SK-N-SH treated with all-trans-retinoic acid at 6 μM for 48 hours (cell line): ENCODE measurements around the gene NDUFB5.
A peak's percentile ranks its signal among the peaks of the same experiment; 100 is the strongest.

Source experiments
- ATAC-seq: fragments of 200-7000 bp; cut with Tn5 transposase; 3 replicates; pipeline ENCODE4 v1.9.1; 2020; ENCODE audit warnings: mild to moderate bottlenecking, moderate library complexity
- ARNTL ChIP-seq: fragments of 450-650 bp; formaldehyde crosslinking; IDR thresholded peaks from 2 replicates; pipeline ENCODE4 v1.5.0; 2020; ENCODE audit warnings: low read depth, mild to moderate bottlenecking, moderate library complexity, borderline replicate concordance
- BACH2 ChIP-seq: fragments of 250-450 bp; sonication (Bioruptor Pico); IDR thresholded peaks from 2 replicates; pipeline ENCODE4 v1.9.0; 2021; ENCODE audit warnings: mild to moderate bottlenecking, borderline replicate concordance
- CSDC2 ChIP-seq: fragments of 250-450 bp; sonication (Bioruptor Pico); IDR thresholded peaks from 2 replicates; pipeline ENCODE4 v1.5.0; 2020; ENCODE audit warnings: mild to moderate bottlenecking, moderate library complexity
- GLIS3 ChIP-seq: fragments of 250-450 bp; sonication (Bioruptor Pico); IDR thresholded peaks from 2 replicates; pipeline ENCODE4 v1.5.0; 2020; ENCODE audit warnings: mild to moderate bottlenecking, moderate library complexity
- OSR1 ChIP-seq: fragments of 250-450 bp; sonication (Bioruptor Pico); IDR thresholded peaks from 2 replicates; pipeline ENCODE4 v1.8.0; 2022; ENCODE audit warnings: moderate library complexity, mild to moderate bottlenecking, inconsistent platforms
- PPARA ChIP-seq: fragments of 250-450 bp; sonication (Bioruptor Pico); IDR thresholded peaks from 2 replicates; pipeline ENCODE4 v1.5.0; 2020; ENCODE audit warnings: mild to moderate bottlenecking, borderline replicate concordance
- RARB ChIP-seq: fragments of 250-450 bp; sonication (Bioruptor Pico); IDR thresholded peaks from 2 replicates; pipeline ENCODE4 v1.8.0; 2021; ENCODE audit warnings: mild to moderate bottlenecking, moderate library complexity
- SNAI2 ChIP-seq: fragments of 250-450 bp; sonication (Bioruptor Pico); IDR thresholded peaks from 2 replicates; pipeline ENCODE4 v1.5.0; 2020; ENCODE audit warnings: mild to moderate bottlenecking, moderate library complexity
- TCF4 ChIP-seq: fragments of 250-450 bp; sonication (Bioruptor Pico); IDR thresholded peaks from 2 replicates; pipeline ENCODE4 v1.8.0; 2021; ENCODE audit warnings: mild to moderate bottlenecking, moderate library complexity, borderline replicate concordance
- TOX ChIP-seq: fragments of 250-450 bp; sonication (Bioruptor Pico); IDR thresholded peaks from 2 replicates; pipeline ENCODE4 v1.8.0; 2021; ENCODE audit warnings: mild to moderate bottlenecking, moderate library complexity, borderline replicate concordance
- ZC3H10 ChIP-seq: fragments of 250-450 bp; sonication (Bioruptor Pico); IDR thresholded peaks from 2 replicates; pipeline ENCODE4 v1.5.1; 2021; ENCODE audit warnings: mild to moderate bottlenecking, moderate library complexity
- ZFP3 ChIP-seq: fragments of 250-450 bp; sonication (Bioruptor Pico); IDR thresholded peaks from 2 replicates; pipeline ENCODE4 v1.5.0; 2020; ENCODE audit warnings: mild to moderate bottlenecking, moderate library complexity
- ZFP30 ChIP-seq: fragments of 450-650 bp; formaldehyde crosslinking; IDR thresholded peaks from 2 replicates; pipeline ENCODE4 v1.5.0; 2022; ENCODE audit warnings: mild to moderate bottlenecking, moderate library complexity
- ZNF565 ChIP-seq: fragments of 450-650 bp; formaldehyde crosslinking; conservative IDR thresholded peaks from 2 replicates; pipeline ENCODE4 v1.5.0; 2020; ENCODE audit warnings: low read depth, mild to moderate bottlenecking, moderate library complexity
- ZNF8 ChIP-seq: fragments of 450-650 bp; formaldehyde crosslinking; IDR thresholded peaks from 2 replicates; pipeline ENCODE4 v1.5.0; 2020; ENCODE audit warnings: mild to moderate bottlenecking, moderate library complexity
- TF ChIP-seq, protein P1 (sequence below): fragments of 250-450 bp; sonication (Bioruptor Pico); IDR thresholded peaks from 2 replicates; pipeline ENCODE4 v1.5.1; 2021; ENCODE audit warnings: mild to moderate bottlenecking, moderate library complexity
- TF ChIP-seq, protein P2 (sequence below): fragments of 250-450 bp; sonication (Bioruptor Pico); IDR thresholded peaks from 2 replicates; pipeline ENCODE4 v1.8.0; 2021; ENCODE audit warnings: low read depth, mild to moderate bottlenecking, moderate library complexity, borderline replicate concordance
- TF ChIP-seq, protein P3 (sequence below): fragments of 250-450 bp; sonication (Bioruptor Pico); IDR thresholded peaks from 2 replicates; pipeline ENCODE4 v1.8.0; 2020; ENCODE audit warnings: mild to moderate bottlenecking, moderate library complexity, borderline replicate concordance
- TF ChIP-seq, protein P4 (sequence below): fragments of 250-450 bp; sonication (Bioruptor Pico); IDR thresholded peaks from 2 replicates; pipeline ENCODE4 v1.5.0; 2020; ENCODE audit warnings: mild to moderate bottlenecking, moderate library complexity
- TF ChIP-seq, protein P5 (sequence below): fragments of 250-450 bp; sonication (Bioruptor Pico); IDR thresholded peaks from 2 replicates; pipeline ENCODE4 v1.5.1; 2020; ENCODE audit warnings: low read depth, mild to moderate bottlenecking, moderate library complexity

NDUFB5 gene

DNA sequence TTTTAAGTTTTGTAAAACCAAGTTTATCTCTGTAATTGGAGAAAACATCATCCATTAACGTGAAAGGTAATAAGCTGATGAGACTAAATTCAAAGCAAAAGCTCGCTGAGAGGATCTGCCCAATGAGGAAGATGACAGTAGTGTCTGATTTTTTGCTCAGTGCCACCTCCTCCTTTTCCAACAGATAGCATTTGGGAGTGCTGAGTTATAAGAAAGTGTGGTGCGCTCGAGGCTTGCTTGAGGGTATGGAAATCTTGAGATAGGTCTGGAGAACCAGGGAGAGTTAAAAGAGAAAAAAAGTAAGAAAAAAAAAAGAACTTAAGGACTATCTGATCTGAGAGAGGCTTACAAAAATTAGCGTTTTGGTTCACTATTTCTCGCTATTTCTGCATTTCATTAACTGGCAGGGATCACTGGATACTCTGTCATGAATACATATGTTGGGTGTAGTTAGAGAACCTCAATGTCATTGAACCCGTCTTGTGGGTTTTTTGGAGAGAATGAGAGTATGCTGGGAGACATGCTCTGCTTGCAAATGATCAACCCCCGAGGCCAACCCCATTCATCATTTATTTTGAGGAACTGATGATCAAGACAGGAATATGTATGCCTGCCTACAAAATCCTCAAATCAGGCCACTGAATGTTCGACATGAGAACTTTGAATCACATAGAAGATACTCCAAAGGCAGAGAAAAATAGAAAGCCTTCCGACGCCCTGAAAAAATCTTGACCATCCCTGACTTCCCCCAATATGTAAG, 47.3 kb downstream of the NDUFB5 start (continued):
- TF ChIP-seq TCF4: no peak
- TF ChIP-seq, all 23 proteins: peak for 0

DNA sequence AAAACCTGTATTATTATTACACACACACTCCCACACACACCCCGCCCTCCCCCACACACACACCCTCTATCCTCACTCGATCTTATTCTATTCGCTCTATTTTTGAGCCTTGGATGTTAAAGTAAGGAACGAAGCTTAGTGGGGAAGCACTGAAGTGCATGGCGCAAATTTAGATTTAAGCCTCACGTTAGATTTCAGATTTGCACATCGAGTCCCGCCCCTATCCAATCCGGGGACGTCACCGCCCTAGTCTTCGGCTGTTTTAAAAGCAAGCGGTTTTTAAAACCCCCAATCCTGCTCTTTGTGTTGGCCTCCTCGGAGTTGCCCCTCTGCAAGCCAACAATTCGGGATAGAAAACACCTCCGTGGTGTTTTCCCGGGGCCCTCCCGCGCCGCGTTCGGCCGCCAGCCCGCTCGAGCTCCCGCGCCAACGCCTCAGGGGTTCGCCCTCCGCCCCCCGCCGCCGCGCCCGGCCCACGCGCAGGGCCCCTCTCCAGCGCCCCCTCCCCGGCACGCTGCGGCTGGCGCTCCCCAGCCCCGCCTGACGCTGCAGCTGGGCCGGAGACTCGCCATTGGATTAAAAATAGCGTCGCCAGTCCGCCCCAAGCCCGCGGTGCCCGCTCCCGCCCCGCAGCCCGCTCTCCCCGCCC, 48.0 kb downstream of the NDUFB5 start, which contains the start of gene USP13:
Gene USP13, plus strand, starts transcription at position 594 of the 649 bp plus-strand sequence. CDS start 186 bp downstream, outside the sequence.
- TF ChIP-seq, protein P1, sequence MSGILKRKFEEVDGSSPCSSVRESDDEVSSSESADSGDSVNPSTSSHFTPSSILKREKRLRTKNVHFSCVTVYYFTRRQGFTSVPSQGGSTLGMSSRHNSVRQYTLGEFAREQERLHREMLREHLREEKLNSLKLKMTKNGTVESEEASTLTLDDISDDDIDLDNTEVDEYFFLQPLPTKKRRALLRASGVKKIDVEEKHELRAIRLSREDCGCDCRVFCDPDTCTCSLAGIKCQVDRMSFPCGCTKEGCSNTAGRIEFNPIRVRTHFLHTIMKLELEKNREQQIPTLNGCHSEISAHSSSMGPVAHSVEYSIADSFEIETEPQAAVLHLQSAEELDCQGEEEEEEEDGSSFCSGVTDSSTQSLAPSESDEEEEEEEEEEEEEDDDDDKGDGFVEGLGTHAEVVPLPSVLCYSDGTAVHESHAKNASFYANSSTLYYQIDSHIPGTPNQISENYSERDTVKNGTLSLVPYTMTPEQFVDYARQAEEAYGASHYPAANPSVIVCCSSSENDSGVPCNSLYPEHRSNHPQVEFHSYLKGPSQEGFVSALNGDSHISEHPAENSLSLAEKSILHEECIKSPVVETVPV (CRISPR knock-in tag): no peak
- no peak for TF ChIP-seq BACH2
- TF ChIP-seq, protein P2, sequence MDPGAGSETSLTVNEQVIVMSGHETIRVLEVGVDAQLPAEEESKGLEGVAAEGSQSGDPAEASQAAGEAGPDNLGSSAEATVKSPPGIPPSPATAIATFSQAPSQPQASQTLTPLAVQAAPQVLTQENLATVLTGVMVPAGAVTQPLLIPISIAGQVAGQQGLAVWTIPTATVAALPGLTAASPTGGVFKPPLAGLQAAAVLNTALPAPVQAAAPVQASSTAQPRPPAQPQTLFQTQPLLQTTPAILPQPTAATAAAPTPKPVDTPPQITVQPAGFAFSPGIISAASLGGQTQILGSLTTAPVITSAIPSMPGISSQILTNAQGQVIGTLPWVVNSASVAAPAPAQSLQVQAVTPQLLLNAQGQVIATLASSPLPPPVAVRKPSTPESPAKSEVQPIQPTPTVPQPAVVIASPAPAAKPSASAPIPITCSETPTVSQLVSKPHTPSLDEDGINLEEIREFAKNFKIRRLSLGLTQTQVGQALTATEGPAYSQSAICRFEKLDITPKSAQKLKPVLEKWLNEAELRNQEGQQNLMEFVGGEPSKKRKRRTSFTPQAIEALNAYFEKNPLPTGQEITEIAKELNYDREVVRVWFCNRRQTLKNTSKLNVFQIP (CRISPR knock-in tag): no peak
- ATAC-seq: peak; percentile 73

DNA sequence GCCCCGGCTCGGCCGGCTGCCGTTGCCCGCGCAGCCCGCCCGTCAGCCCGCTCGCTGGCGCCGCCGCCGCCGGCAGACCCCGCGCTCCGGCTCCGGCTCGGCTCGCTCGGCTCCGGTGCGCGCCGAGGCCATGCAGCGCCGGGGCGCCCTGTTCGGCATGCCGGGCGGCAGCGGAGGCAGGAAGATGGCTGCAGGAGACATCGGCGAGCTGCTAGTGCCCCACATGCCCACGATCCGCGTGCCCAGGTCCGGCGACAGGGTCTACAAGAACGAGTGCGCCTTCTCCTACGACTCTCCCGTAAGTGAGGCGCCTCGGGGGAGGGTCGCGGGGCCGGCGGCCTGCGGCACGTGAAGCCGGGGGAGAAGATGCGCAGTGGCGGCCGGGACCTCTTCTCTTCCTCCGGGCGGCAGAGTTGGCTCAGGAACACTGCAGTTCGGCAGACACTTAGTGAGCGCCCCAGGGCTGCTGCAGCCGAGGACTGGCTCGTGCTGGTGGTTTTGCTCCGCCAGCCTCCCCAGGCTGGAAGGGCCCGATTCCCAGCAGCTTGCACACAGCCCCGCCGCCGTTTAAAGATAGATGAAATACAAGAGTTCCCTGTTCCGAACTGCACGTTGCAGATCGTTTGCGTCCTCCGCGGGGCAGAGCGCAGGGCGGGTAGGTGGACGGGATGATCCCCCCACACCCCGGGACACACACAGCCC, 48.7 kb downstream of the NDUFB5 start:
- ATAC-seq: peak; percentile 83
- TF ChIP-seq ZNF565 (no peak), GLIS3 (CRISPR knock-in tag) (no peak), ARNTL (CRISPR knock-in tag) (no peak), ZFP3 (CRISPR knock-in tag) (peak; percentile 84; the same call in 1 of the 2 replicates)

DNA sequence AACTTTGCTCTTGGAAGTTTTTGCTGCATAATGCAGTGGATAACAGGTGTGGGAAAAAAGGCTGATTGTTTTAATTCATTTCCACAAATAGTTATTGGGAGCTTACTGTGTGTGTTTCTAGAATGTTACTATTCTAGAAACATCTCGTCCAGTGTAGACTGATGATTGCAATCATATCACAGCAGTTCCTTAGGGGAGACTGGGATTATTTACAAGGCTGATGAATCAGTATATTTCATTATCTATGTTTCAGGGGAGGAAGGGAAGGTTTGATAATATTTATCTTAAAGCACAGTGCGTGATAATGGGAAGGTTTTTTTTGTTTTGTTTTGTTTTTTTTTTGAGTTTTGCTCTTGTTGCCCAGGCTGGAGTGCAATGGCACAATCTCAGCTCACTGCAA, 50.6 kb downstream of the NDUFB5 start:
- ATAC-seq: no peak
- TF ChIP-seq ZFP3 (CRISPR knock-in tag) (no peak), RARB (no peak), TOX (CRISPR knock-in tag) (no peak), ZNF565 (no peak), ZC3H10 (CRISPR knock-in tag) (no peak), CSDC2 (no peak), ARNTL (CRISPR knock-in tag) (no peak), SNAI2 (no peak), OSR1 (CRISPR knock-in tag) (no peak), PPARA (CRISPR knock-in tag) (no peak), BACH2 (no peak), TCF4 (no peak), ZNF8 (no peak), ZFP30 (CRISPR knock-in tag) (no peak)
- TF ChIP-seq, protein P3, sequence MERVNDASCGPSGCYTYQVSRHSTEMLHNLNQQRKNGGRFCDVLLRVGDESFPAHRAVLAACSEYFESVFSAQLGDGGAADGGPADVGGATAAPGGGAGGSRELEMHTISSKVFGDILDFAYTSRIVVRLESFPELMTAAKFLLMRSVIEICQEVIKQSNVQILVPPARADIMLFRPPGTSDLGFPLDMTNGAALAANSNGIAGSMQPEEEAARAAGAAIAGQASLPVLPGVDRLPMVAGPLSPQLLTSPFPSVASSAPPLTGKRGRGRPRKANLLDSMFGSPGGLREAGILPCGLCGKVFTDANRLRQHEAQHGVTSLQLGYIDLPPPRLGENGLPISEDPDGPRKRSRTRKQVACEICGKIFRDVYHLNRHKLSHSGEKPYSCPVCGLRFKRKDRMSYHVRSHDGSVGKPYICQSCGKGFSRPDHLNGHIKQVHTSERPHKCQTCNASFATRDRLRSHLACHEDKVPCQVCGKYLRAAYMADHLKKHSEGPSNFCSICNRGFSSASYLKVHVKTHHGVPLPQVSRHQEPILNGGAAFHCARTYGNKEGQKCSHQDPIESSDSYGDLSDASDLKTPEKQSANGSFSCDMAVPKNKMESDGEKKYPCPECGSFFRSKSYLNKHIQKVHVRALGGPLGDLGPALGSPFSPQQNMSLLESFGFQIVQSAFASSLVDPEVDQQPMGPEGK: no peak
- TF ChIP-seq, protein P4, sequence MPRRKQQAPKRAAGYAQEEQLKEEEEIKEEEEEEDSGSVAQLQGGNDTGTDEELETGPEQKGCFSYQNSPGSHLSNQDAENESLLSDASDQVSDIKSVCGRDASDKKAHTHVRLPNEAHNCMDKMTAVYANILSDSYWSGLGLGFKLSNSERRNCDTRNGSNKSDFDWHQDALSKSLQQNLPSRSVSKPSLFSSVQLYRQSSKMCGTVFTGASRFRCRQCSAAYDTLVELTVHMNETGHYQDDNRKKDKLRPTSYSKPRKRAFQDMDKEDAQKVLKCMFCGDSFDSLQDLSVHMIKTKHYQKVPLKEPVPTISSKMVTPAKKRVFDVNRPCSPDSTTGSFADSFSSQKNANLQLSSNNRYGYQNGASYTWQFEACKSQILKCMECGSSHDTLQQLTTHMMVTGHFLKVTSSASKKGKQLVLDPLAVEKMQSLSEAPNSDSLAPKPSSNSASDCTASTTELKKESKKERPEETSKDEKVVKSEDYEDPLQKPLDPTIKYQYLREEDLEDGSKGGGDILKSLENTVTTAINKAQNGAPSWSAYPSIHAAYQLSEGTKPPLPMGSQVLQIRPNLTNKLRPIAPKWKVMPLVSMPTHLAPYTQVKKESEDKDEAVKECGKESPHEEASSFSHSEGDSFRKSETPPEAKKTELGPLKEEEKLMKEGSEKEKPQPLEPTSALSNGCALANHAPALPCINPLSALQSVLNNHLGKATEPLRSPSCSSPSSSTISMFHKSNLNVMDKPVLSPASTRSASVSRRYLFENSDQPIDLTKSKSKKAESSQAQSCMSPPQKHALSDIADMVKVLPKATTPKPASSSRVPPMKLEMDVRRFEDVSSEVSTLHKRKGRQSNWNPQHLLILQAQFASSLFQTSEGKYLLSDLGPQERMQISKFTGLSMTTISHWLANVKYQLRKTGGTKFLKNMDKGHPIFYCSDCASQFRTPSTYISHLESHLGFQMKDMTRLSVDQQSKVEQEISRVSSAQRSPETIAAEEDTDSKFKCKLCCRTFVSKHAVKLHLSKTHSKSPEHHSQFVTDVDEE: no peak
- TF ChIP-seq, protein P1 (CRISPR knock-in tag): no peak
- TF ChIP-seq, protein P5, sequence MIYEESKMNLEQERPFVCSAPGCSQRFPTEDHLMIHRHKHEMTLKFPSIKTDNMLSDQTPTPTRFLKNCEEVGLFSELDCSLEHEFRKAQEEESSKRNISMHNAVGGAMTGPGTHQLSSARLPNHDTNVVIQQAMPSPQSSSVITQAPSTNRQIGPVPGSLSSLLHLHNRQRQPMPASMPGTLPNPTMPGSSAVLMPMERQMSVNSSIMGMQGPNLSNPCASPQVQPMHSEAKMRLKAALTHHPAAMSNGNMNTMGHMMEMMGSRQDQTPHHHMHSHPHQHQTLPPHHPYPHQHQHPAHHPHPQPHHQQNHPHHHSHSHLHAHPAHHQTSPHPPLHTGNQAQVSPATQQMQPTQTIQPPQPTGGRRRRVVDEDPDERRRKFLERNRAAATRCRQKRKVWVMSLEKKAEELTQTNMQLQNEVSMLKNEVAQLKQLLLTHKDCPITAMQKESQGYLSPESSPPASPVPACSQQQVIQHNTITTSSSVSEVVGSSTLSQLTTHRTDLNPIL (CRISPR knock-in tag): no peak
